COLO668 (cell line): Measurements from ENCODE around the gene TBC1D24.

Experiments used
- DNase-seq: peaks from one replicate; lab custom pipeline; 2025; ENCODE audit not compliant: unreplicated experiment; lab: John Stamatoyannopoulos, UW

TBC1D24 gene

GRCh38 chr16:2498531-2499253 lies 23.8 kb downstream of the TBC1D24 start:
- no peak for DNase-seq

GRCh38 chr16:2499454-2499853 lies 24.5 kb downstream of the TBC1D24 start:
- DNase-seq: no peak

GRCh38 chr16:2499890-2500429 lies 25.0 kb downstream of the TBC1D24 start:
- DNase-seq: no peak

GRCh38 chr16:2500430-2500917 lies 25.5 kb downstream of the TBC1D24 start:
- no peak for DNase-seq

- peak; percentile 76 for DNase-seq
Measured at GRCh38 chr16:2500918-2501750, 26.2 kb downstream of the TBC1D24 start.

- no peak for DNase-seq
Measured at GRCh38 chr16:2501946-2502895, 27.3 kb downstream of the TBC1D24 start.

GRCh38 chr16:2505695-2506094 lies 30.8 kb downstream of the TBC1D24 start:
- DNase-seq: no peak

- DNase-seq: no peak
Measured at GRCh38 chr16:2507052-2507659, 32.2 kb downstream of the TBC1D24 start.

- no peak for DNase-seq
Measured at GRCh38 chr16:2507665-2508064, 32.7 kb downstream of the TBC1D24 start.

- DNase-seq: no peak
Measured at GRCh38 chr16:2508722-2509400, 33.9 kb downstream of the TBC1D24 start.

- no peak for DNase-seq
Measured at GRCh38 chr16:2511128-2511800, 36.3 kb downstream of the TBC1D24 start.

GRCh38 chr16:2511996-2512734 lies 37.2 kb downstream of the TBC1D24 start:
- DNase-seq: no peak

- peak; percentile 64 for DNase-seq
Measured at GRCh38 chr16:2512735-2513404, 37.9 kb downstream of the TBC1D24 start.

- peak; percentile 99 for DNase-seq
Measured at GRCh38 chr16:2513405-2514332, 38.7 kb downstream of the TBC1D24 start, which contains the start of gene ATP6V0C. TSS of gene ATP6V0C (plus strand) at chr16:2513952. CDS start at chr16:2514104, 152 bp downstream.

- DNase-seq: peak; percentile 42
Measured at GRCh38 chr16:2514333-2515179, 39.6 kb downstream of the TBC1D24 start.
